Keratinocyte (primary cell): ENCODE results near the gene TMEM131. TPM values are rescaled to one million over a fixed set of nuclear protein-coding genes. Genes with fewer than 3 reads are reported as not detected.

ENCODE experiments used
- DNase-seq: peaks from one replicate; pipeline ENCODE4 v3.0.0-alpha.2; 2011; ENCODE audit warnings: low read depth, missing footprints, low spot score
- FAIRE-seq: peaks from 2 replicates; lab custom pipeline; 2011; peaks lifted over from hg19 to GRCh38; lab: Jason Lieb, UNC
- H2AFZ ChIP-seq: 2 replicates; pipeline ENCODE4 v1.6.0; 2012; ENCODE audit warnings: low read length, control low read depth, inconsistent platforms; ENCODE audit not compliant: control insufficient read depth
- H3K27ac ChIP-seq: 2 replicates; pipeline ENCODE4 v1.5.1; 2011; ENCODE audit warnings: low read length; ENCODE audit not compliant: control insufficient read depth, insufficient read depth
- H3K27me3 ChIP-seq: 3 replicates; pipeline ENCODE4 v1.6.0; 2011; ENCODE audit warnings: low read length; ENCODE audit not compliant: control insufficient read depth, insufficient read depth; ENCODE audit errors: extremely low read depth
- H3K36me3 ChIP-seq, 2 experiments: 2 replicates in 1 of 2; 3 replicates in 1 of 2; pipeline ENCODE4 v1.5.1; 2011; ENCODE audit warnings: low read length in 2 of 2, mild to moderate bottlenecking in 1 of 2; ENCODE audit not compliant: control insufficient read depth in 2 of 2, insufficient read depth in 2 of 2; ENCODE audit errors: extremely low read depth in 1 of 2
- H3K4me1 ChIP-seq: 3 replicates; pipeline ENCODE4 v1.5.1; 2011; ENCODE audit warnings: low read length; ENCODE audit not compliant: control insufficient read depth, insufficient read depth; ENCODE audit errors: extremely low read depth
- H3K4me2 ChIP-seq: 3 replicates; pipeline ENCODE4 v1.6.0; 2011; ENCODE audit warnings: low read depth, low read length; ENCODE audit not compliant: control insufficient read depth, insufficient read depth; ENCODE audit errors: extremely low read depth
- H3K4me3 ChIP-seq, 3 experiments: fragments of 200-600 bp in 1 of 3; sonication (generic) in 1 of 3; 2 replicates in 2 of 3; 3 replicates in 1 of 3; pipeline ENCODE4 v1.5.1; 2011 to 2016; ENCODE audit warnings: low read length in 3 of 3, mild to moderate bottlenecking in 3 of 3, control low read depth in 2 of 3, inconsistent platforms in 1 of 3, low read depth in 1 of 3, mixed read lengths in 1 of 3, mixed run types in 1 of 3, moderate library complexity in 1 of 3; ENCODE audit not compliant: control insufficient read depth in 2 of 3, insufficient read depth in 2 of 3; ENCODE audit errors: extremely low read depth in 1 of 3
- H3K79me2 ChIP-seq: 2 replicates; pipeline ENCODE4 v1.6.0; 2012; ENCODE audit warnings: low read length; ENCODE audit not compliant: control insufficient read depth, insufficient read depth
- H3K9ac ChIP-seq: 3 replicates; pipeline ENCODE4 v1.6.0; 2011; ENCODE audit warnings: low read length; ENCODE audit not compliant: control insufficient read depth, insufficient read depth; ENCODE audit errors: extremely low read depth
- H3K9me1 ChIP-seq: 3 replicates; pipeline ENCODE4 v1.6.0; 2011; ENCODE audit warnings: low read length; ENCODE audit not compliant: control insufficient read depth, insufficient read depth; ENCODE audit errors: extremely low read depth
- H3K9me3 ChIP-seq: 2 replicates; pipeline ENCODE4 v1.5.1; 2012; ENCODE audit warnings: low read depth, low read length; ENCODE audit not compliant: control insufficient read depth
- H4K20me1 ChIP-seq: 3 replicates; pipeline ENCODE4 v1.6.0; 2011; ENCODE audit warnings: low read length; ENCODE audit not compliant: control insufficient read depth, insufficient read depth; ENCODE audit errors: extremely low read depth
- CTCF ChIP-seq, 3 experiments: IDR thresholded peaks in 1 of 3; conservative IDR thresholded peaks in 1 of 3; optimal IDR thresholded peaks in 1 of 3; 2 replicates in 2 of 3; 3 replicates in 1 of 3; pipeline versions ENCODE3 to v1.5.1; 2011; ENCODE audit warnings: low read length in 3 of 3, mild to moderate bottlenecking in 3 of 3, moderate library complexity in 2 of 3, control low read depth in 1 of 3, inconsistent platforms in 1 of 3; ENCODE audit not compliant: insufficient read depth in 2 of 3; ENCODE audit errors: extremely low read depth in 1 of 3
- EZH2 ChIP-seq: IDR thresholded peaks from one replicate; pipeline ENCODE4 v1.6.1; 2012; ENCODE audit warnings: inconsistent platforms, mild to moderate bottlenecking, low read length, moderate library complexity
- dilution Hi-C: fragments of 300-500 bp; cut with MboI; formaldehyde crosslinking; loops from one replicate; pipeline ENCODE4 v1.7.0; 2020; ENCODE audit warnings: low sequenced_read_pairs; ENCODE audit not compliant: extremely low pct_ligation_motif_present
- polyA plus RNA-seq, 5 experiments: library from polyadenylated mRNA; depleted of rRNA in 3 of 5; stranded (reverse) in 3 of 5; stranded (forward) in 1 of 5; unstranded in 1 of 5; fragments of >200 nt; gene quantifications; 1 replicate in 1 of 5; 2 replicates in 3 of 5; 3 replicates in 1 of 5; pipeline versions ENCODE4 v1.2.1 to v1.2.3, GENCODE V29; 2011 to 2012; ENCODE audit warnings: missing spikeins in 2 of 5, low read depth in 1 of 5, low replicate concordance in 1 of 5

Gene TMEM131
- polyA plus RNA-seq, 1 donor (not counting 4 experiments of a cell fraction or from before 2014, with no cell fraction given), result 25.5 TPM

- peaks cover 5% of the 10 kb centered on the region for H3K4me1 ChIP-seq
- no peak overlapping the region for H3K4me3 ChIP-seq
- H3K9me1 ChIP-seq, result no peaks in the 10 kb centered on the region
- no peak overlapping the region for H3K9ac ChIP-seq
- dilution Hi-C loops, result no loop called here
- FAIRE-seq, result no peak
- no peaks in the 10 kb centered on the region for H3K36me3 ChIP-seq
- H2AFZ ChIP-seq, result no peak overlapping the region
- TF ChIP-seq EZH2 (no peak), CTCF (optimal IDR thresholded peaks at IDR 0.05 in 1 of 3, IDR thresholded peaks at IDR 0.05 in 1 of 3, conservative IDR thresholded peaks at IDR 0.05 in 1 of 3; ENCODE audit: extremely low read depth in 1 of 3, insufficient read depth in 2 of 3, low read length in 3 of 3) (no peak)
- H4K20me1 ChIP-seq, result no peaks in the 10 kb centered on the region
- no peak for DNase-seq
- peaks cover 9% of the 10 kb centered on the region for H3K27me3 ChIP-seq
- H3K79me2 ChIP-seq, result no peaks in the 10 kb centered on the region
- H3K4me2 ChIP-seq, result no peak overlapping the region
- peaks cover 3% of the 10 kb centered on the region for H3K9me3 ChIP-seq
- no peak overlapping the region for H3K27ac ChIP-seq
These were observed 269.3 kb downstream of the TMEM131 start for GRCh38 chr2:97726261-97727064.

GRCh38 chr2:97724946-97725688 lies 270.6 kb downstream of the TMEM131 start:
- dilution Hi-C loops, result no loop called here
- TF ChIP-seq CTCF (optimal IDR thresholded peaks at IDR 0.05 in 1 of 3, IDR thresholded peaks at IDR 0.05 in 1 of 3, conservative IDR thresholded peaks at IDR 0.05 in 1 of 3; ENCODE audit: extremely low read depth in 1 of 3, insufficient read depth in 2 of 3, low read length in 3 of 3) (peak in 1 of 3 experiments; percentile 3), EZH2 (no peak)
- Histone ChIP-seq H3K9ac (no peak overlapping the region), H3K4me2 (no peak overlapping the region), H3K36me3 (no peaks in the 10 kb centered on the region), H3K4me3 (no peak overlapping the region), H3K27ac (no peak overlapping the region), H3K4me1 (peaks cover 5% of the 10 kb centered on the region), H3K9me1 (no peaks in the 10 kb centered on the region), H3K27me3 (peaks cover 9% of the 10 kb centered on the region), H3K9me3 (peaks cover under 1% of the 10 kb centered on the region), H3K79me2 (no peaks in the 10 kb centered on the region), H2AFZ (no peak overlapping the region), H4K20me1 (no peaks in the 10 kb centered on the region)
- DNase-seq, result no peak
- FAIRE-seq, result no peak
